IMR-90 (cell line): Measurements from ENCODE around the gene UGT2B7. TPM values are rescaled to one million over a fixed set of nuclear protein-coding genes. Genes with fewer than 3 reads are reported as not detected.
A peak's percentile ranks its signal among the peaks of the same experiment; 100 is the strongest.

Experiments
- ATAC-seq: fragments of 200-7000 bp; cut with Tn5 transposase; 2 replicates; pipeline ENCODE4 v1.9.1; 2020; ENCODE audit warnings: low read depth, mild to moderate bottlenecking, moderate library complexity
- BruUV-seq: library from RNA; stranded (reverse); fragments of 400-500 nt; replicated peaks from 2 replicates; lab custom pipeline; 2021; lab: Mats Ljungman, UMichigan
- CTCF ChIA-PET: fragments of 300-600 bp; formaldehyde crosslinking; extraction: SDS; loops from one replicate; lab custom pipeline; 2021; ENCODE audit warnings: antibody characterized with exemption; lab: Yijun Ruan, JAX
- POLR2A ChIA-PET: fragments of 300-600 bp; sonication (Branson Sonifier 250); formaldehyde crosslinking; loops from one replicate; lab custom pipeline; 2022; ENCODE audit warnings: antibody characterized with exemption; ENCODE audit not compliant: unreplicated experiment; lab: Charles Lee
- DNase-seq: peaks from one replicate; pipeline ENCODE4 v3.0.0; 2013
- H2AFZ ChIP-seq: replicated peaks from 2 replicates; pipeline ENCODE3; 2013; ENCODE audit warnings: low read length, mild to moderate bottlenecking; ENCODE audit not compliant: poor library complexity
- H2AK5ac ChIP-seq: 2 replicates; pipeline ENCODE4 v1.6.1; 2013; ENCODE audit warnings: low read depth, low read length, inconsistent platforms
- H2AK9ac ChIP-seq: replicated peaks from 2 replicates; pipeline ENCODE3; 2013; ENCODE audit warnings: mild to moderate bottlenecking, low read depth, low read length, moderate library complexity; ENCODE audit not compliant: poor library complexity
- H2BK120ac ChIP-seq: 2 replicates; pipeline ENCODE4 v1.6.1; 2013; ENCODE audit warnings: low read depth, low read length, inconsistent platforms
- H2BK15ac ChIP-seq: 3 replicates; pipeline ENCODE4 v1.6.1; 2013; ENCODE audit warnings: low read depth, low read length, inconsistent platforms
- H2BK20ac ChIP-seq: 2 replicates; pipeline ENCODE4 v1.6.1; 2013; ENCODE audit warnings: low read depth, mild to moderate bottlenecking, inconsistent platforms, low read length, moderate library complexity
- H2BK5ac ChIP-seq: 2 replicates; pipeline ENCODE4 v1.6.1; 2013; ENCODE audit warnings: mild to moderate bottlenecking, low read depth, low read length, inconsistent platforms; ENCODE audit not compliant: poor library complexity, severe bottlenecking
- H3K14ac ChIP-seq: replicated peaks from 2 replicates; pipeline ENCODE4 v1.6.1; 2013; ENCODE audit warnings: low read depth, low read length, inconsistent platforms
- H3K18ac ChIP-seq: 2 replicates; pipeline ENCODE4 v1.6.1; 2013; ENCODE audit warnings: low read depth, low read length, control low read depth
- H3K23ac ChIP-seq: 2 replicates; pipeline ENCODE4 v1.6.1; 2013; ENCODE audit warnings: low read depth, low read length, inconsistent platforms
- H3K27ac ChIP-seq: 2 replicates; pipeline ENCODE4 v1.5.1; 2013; ENCODE audit warnings: mild to moderate bottlenecking, control low read depth, low read length; ENCODE audit not compliant: insufficient read depth
- H3K27me3 ChIP-seq: 2 replicates; pipeline ENCODE4 v1.6.1; 2013; ENCODE audit warnings: low read length; ENCODE audit not compliant: control insufficient read depth, insufficient read depth
- H3K36me3 ChIP-seq: 2 replicates; pipeline ENCODE4 v1.6.1; 2013; ENCODE audit warnings: low read length, mixed read lengths; ENCODE audit not compliant: control insufficient read depth, insufficient read depth
- H3K4ac ChIP-seq: 2 replicates; pipeline ENCODE4 v1.6.1; 2013; ENCODE audit warnings: low read depth, low read length, inconsistent platforms
- H3K4me1 ChIP-seq: 2 replicates; pipeline ENCODE4 v1.6.1; 2013; ENCODE audit warnings: low read length, mixed read lengths; ENCODE audit not compliant: control insufficient read depth, insufficient read depth
- H3K4me2 ChIP-seq: 2 replicates; pipeline ENCODE4 v1.6.1; 2013; ENCODE audit warnings: low read depth, mild to moderate bottlenecking, control low read depth, low read length, moderate library complexity
- H3K4me3 ChIP-seq: 2 replicates; pipeline ENCODE4 v1.5.1; 2013; ENCODE audit warnings: low read depth, mild to moderate bottlenecking, control low read depth, low read length, moderate library complexity; ENCODE audit not compliant: insufficient read depth
- H3K56ac ChIP-seq: 2 replicates; pipeline ENCODE4 v1.6.1; 2013; ENCODE audit warnings: low read length, inconsistent platforms; ENCODE audit not compliant: insufficient read depth; ENCODE audit errors: extremely low read depth
- H3K79me1 ChIP-seq, 2 experiments: 2 replicates each; pipeline ENCODE4 v1.6.1; 2013; ENCODE audit warnings: low read length in 2 of 2, inconsistent platforms in 1 of 2, low read depth in 1 of 2
- H3K9ac ChIP-seq: 2 replicates; pipeline ENCODE4 v1.6.1; 2013; ENCODE audit warnings: low read depth, low read length, control low read depth
- H3K9me1 ChIP-seq: 2 replicates; pipeline ENCODE4 v1.6.1; 2013; ENCODE audit warnings: low read length, inconsistent platforms; ENCODE audit not compliant: insufficient read depth
- H3K9me3 ChIP-seq: 2 replicates; pipeline ENCODE4 v1.6.1; 2013; ENCODE audit warnings: low read length; ENCODE audit not compliant: control insufficient read depth, insufficient read depth
- H4K20me1 ChIP-seq: 2 replicates; pipeline ENCODE4 v1.6.1; 2013; ENCODE audit warnings: low read length, inconsistent platforms; ENCODE audit not compliant: insufficient read depth
- H4K5ac ChIP-seq: 2 replicates; pipeline ENCODE4 v1.6.1; 2013; ENCODE audit warnings: mild to moderate bottlenecking, low read depth, low read length, control low read depth
- H4K8ac ChIP-seq, 2 experiments: 2 replicates each; pipeline ENCODE4 v1.6.1; 2013; ENCODE audit warnings: low read depth in 2 of 2, low read length in 2 of 2, control low read depth in 1 of 2, inconsistent platforms in 1 of 2
- H4K91ac ChIP-seq: 2 replicates; pipeline ENCODE4 v1.6.1; 2013; ENCODE audit warnings: low read depth, low read length, inconsistent platforms; ENCODE audit not compliant: insufficient read depth
- CTCF ChIP-seq: conservative IDR thresholded peaks from 2 replicates; pipeline ENCODE4 v1.5.1; 2012; ENCODE audit warnings: mild to moderate bottlenecking, low read depth, low read length, improper control_type of control experiment
- ELK1 ChIP-seq: fragments of 150-350 bp; IDR thresholded peaks from 2 replicates; pipeline ENCODE4 v1.6.1; 2016; ENCODE audit warnings: low read depth, mild to moderate bottlenecking, low read length, moderate library complexity, borderline replicate concordance
- RAD21 ChIP-seq: IDR thresholded peaks from 2 replicates; pipeline ENCODE4 v1.6.1; 2012; ENCODE audit warnings: low read length, improper control_type of control experiment
- WGBS, 2 experiments: methylation state at CpG; one replicate each; pipeline versions ENCODE4 v1.1.5 to v1.1.7; 2013; ENCODE audit warnings: missing lambda C conversion rate in 2 of 2; ENCODE audit not compliant: insufficient read length in 1 of 2; ENCODE audit errors: extremely low coverage in 2 of 2; 5-methylcytosine and 5-hydroxymethylcytosine counted together
- dilution Hi-C: fragments of 300-500 bp; cut with HindIII; formaldehyde crosslinking; loops from one replicate; pipeline ENCODE4 v1.14.3; 2018; ENCODE audit warnings: low sequenced_read_pairs; ENCODE audit not compliant: unreplicated experiment
- in situ Hi-C: fragments of 300-500 bp; cut with MboI; formaldehyde crosslinking; loops from 3 replicates; pipeline ENCODE4 v1.14.3; 2019; ENCODE audit warnings: low sequenced_read_pairs, inconsistent platforms, mixed read lengths
- intact Hi-C: fragments of 100-400 bp; cut with micrococcal nuclease; formaldehyde crosslinking; loops from 2 replicates; pipeline ENCODE4 v1.10.0; 2022
- polyA plus RNA-seq, 3 experiments: library from polyadenylated mRNA; depleted of rRNA; stranded (reverse); fragments of >200 nt; gene quantifications; 2 replicates each; pipeline ENCODE4 v1.2.3, GENCODE V29; 2012; ENCODE audit warnings: low replicate concordance in 1 of 3
- total RNA-seq: library from RNA; depleted of rRNA; stranded (reverse); fragments of >200 nt; gene quantifications from 2 replicates; pipeline ENCODE4 v1.2.3, GENCODE V29; 2012; rRNA removed

The UGT2B7 gene
- total and polyA plus RNA-seq, 2 of the 4 experiments (the other 2 are of a cell fraction), result 0.10 TPM; not detected in 1

GRCh38 chr4:69156913-69157312 lies 60.6 kb downstream of the UGT2B7 start:
- H3K56ac ChIP-seq, result no peak overlapping the region
- no TSS peak for BruUV-seq
- no peak overlapping the region for H2AK9ac ChIP-seq
- no peak overlapping the region for H4K5ac ChIP-seq
- H3K18ac ChIP-seq, result no peak overlapping the region
- H3K14ac ChIP-seq, result no peak overlapping the region
- intact Hi-C loops, result no loop called here
- H4K8ac ChIP-seq, result no peak overlapping the region
- H3K4me2 ChIP-seq, result no peak overlapping the region
- H2BK15ac ChIP-seq, result no peak overlapping the region
- no peak overlapping the region for H2AFZ ChIP-seq
- no peak overlapping the region for H3K27ac ChIP-seq
- H4K20me1 ChIP-seq, result no peaks in the 10 kb centered on the region
- in situ Hi-C loops, result loop anchor here (25.0 kb wide), 1 partner anchor 895 kb away; no protein-coding TSS in a partner anchor
- H4K91ac ChIP-seq, result no peak overlapping the region
- ChIA-PET CTCF (interaction anchor here (0.5 kb wide), 1 partner anchor 669 kb away, joined by 5 read pairs; no protein-coding TSS in a partner anchor), POLR2A (no interaction called here)
- no peak overlapping the region for H2AK5ac ChIP-seq
- H3K27me3 ChIP-seq, result no peaks in the 10 kb centered on the region
- no peaks in the 10 kb centered on the region for H3K9me1 ChIP-seq
- dilution Hi-C loops, result no loop called here
- TF ChIP-seq ELK1 (no peak), CTCF (peak; percentile 33; the same call in 1 of the 2 replicates), RAD21 (peak; percentile 34)
- ATAC-seq (no peak), DNase-seq (no peak)
- H3K4ac ChIP-seq, result no peak overlapping the region
- H3K79me1 ChIP-seq, result no peaks in the 10 kb centered on the region
- no peak overlapping the region for H3K23ac ChIP-seq
- WGBS, 2 experiments, result no CpG with 5 or more reads among the region's 2 CpGs
- no peaks in the 10 kb centered on the region for H3K9me3 ChIP-seq
- H2BK5ac ChIP-seq, result no peak overlapping the region
- H3K4me3 ChIP-seq, result no peak overlapping the region
- H3K36me3 ChIP-seq, result no peaks in the 10 kb centered on the region
- no peaks in the 10 kb centered on the region for H3K4me1 ChIP-seq
- no peak overlapping the region for H2BK120ac ChIP-seq
- no peak overlapping the region for H2BK20ac ChIP-seq
- H3K9ac ChIP-seq, result no peak overlapping the region

Other genes with a start within 250 kb of the UGT2B7 start
- not detected in 2 replicates for gene UGT2A3, start 144.7 kb upstream of the UGT2B7 start, total RNA-seq
- gene UGT2A3, start 144.7 kb upstream of the UGT2B7 start, polyA plus RNA-seq (2012; rRNA removed), result not detected in 2 replicates
- not detected in 2 replicates for gene UGT2B11, start 118.3 kb downstream of the UGT2B7 start, total RNA-seq
- gene UGT2B11, start 118.3 kb downstream of the UGT2B7 start, polyA plus RNA-seq (2012; rRNA removed), result not detected in 2 replicates
- not detected in 2 replicates for gene UGT2B28, start 184.0 kb downstream of the UGT2B7 start, total RNA-seq
- gene UGT2B28, start 184.0 kb downstream of the UGT2B7 start, polyA plus RNA-seq (2012; rRNA removed), result not detected in 2 replicates